GM23338 (cell line): Measurements from ENCODE around the gene GSTA2.

Source experiments
- CREB1 ChIP-seq: fragments of 250-450 bp; sonication (Bioruptor Pico); IDR thresholded peaks from 2 replicates; pipeline ENCODE4 v1.5.0; 2020; ENCODE audit warnings: low read depth, mild to moderate bottlenecking, moderate library complexity
- EZH2 ChIP-seq: fragments of 200-600 bp; sonication (generic); IDR thresholded peaks from one replicate; pipeline ENCODE4 v1.8.0; 2017; ENCODE audit warnings: antibody characterized with exemption, mild to moderate bottlenecking, low read depth; ENCODE audit not compliant: unreplicated experiment
- EZH2phosphoT487 ChIP-seq: fragments of 200-600 bp; sonication (generic); IDR thresholded peaks from one replicate; pipeline ENCODE4 v1.8.1; 2018; ENCODE audit warnings: antibody characterized with exemption; ENCODE audit not compliant: unreplicated experiment
- JUNB ChIP-seq: IDR thresholded peaks from one replicate; pipeline ENCODE4 v1.6.1; 2016; ENCODE audit warnings: antibody characterized with exemption; ENCODE audit not compliant: unreplicated experiment
- NANOG ChIP-seq: IDR thresholded peaks from 2 replicates; pipeline ENCODE4 v1.6.1; 2016; ENCODE audit warnings: antibody characterized with exemption, borderline replicate concordance
- POLR2AphosphoS5 ChIP-seq: IDR thresholded peaks from 2 replicates; pipeline ENCODE4 v1.6.1; 2016; ENCODE audit warnings: antibody characterized with exemption, low read depth
- STAT1 ChIP-seq: IDR thresholded peaks from one replicate; pipeline ENCODE4 v1.6.1; 2016; ENCODE audit warnings: antibody characterized with exemption; ENCODE audit not compliant: unreplicated experiment
- ZNF331 ChIP-seq: fragments of 250-450 bp; sonication (Bioruptor Pico); IDR thresholded peaks from 2 replicates; pipeline ENCODE4 v1.5.0; 2020; ENCODE audit warnings: low read depth, mild to moderate bottlenecking, moderate library complexity
- TF ChIP-seq, protein P1 (sequence below), 2 experiments: fragments of 200-600 bp in 1 of 2; sonication (generic) in 1 of 2; conservative IDR thresholded peaks; 2 replicates each; pipeline versions ENCODE4 v1.5.1 to v1.6.1; 2016 to 2017; ENCODE audit warnings: antibody characterized with exemption in 2 of 2, low read depth in 2 of 2, mild to moderate bottlenecking in 2 of 2, moderate library complexity in 1 of 2
- TF ChIP-seq, protein P2 (sequence below): IDR thresholded peaks from 2 replicates; pipeline ENCODE4 v1.6.1; 2016; ENCODE audit warnings: antibody characterized with exemption
- TF ChIP-seq, protein P3 (sequence below): IDR thresholded peaks from one replicate; pipeline ENCODE4 v1.6.1; 2018; ENCODE audit warnings: antibody characterized with exemption; ENCODE audit not compliant: unreplicated experiment

DNA sequence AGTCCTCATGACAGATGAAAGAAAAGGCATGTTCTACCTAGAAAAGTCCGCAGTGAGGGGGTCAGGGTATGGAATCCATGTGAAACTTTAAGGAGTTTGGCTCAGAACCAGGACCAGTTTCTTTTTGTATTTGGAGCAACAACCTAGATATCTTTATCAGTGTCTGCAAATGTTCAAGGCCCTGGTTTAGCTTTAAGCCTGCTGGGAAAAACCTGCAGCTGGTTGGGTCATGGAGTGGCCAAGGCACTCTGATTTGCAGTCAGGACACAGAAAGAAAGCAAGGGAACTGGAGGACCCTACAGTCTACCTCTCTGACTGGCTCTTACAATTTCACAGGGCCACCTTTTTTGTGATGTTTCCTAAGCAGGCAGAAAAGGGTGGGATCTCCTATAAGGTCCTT is 33.7 kb downstream of the GSTA2 start:
- TF ChIP-seq, protein P1, sequence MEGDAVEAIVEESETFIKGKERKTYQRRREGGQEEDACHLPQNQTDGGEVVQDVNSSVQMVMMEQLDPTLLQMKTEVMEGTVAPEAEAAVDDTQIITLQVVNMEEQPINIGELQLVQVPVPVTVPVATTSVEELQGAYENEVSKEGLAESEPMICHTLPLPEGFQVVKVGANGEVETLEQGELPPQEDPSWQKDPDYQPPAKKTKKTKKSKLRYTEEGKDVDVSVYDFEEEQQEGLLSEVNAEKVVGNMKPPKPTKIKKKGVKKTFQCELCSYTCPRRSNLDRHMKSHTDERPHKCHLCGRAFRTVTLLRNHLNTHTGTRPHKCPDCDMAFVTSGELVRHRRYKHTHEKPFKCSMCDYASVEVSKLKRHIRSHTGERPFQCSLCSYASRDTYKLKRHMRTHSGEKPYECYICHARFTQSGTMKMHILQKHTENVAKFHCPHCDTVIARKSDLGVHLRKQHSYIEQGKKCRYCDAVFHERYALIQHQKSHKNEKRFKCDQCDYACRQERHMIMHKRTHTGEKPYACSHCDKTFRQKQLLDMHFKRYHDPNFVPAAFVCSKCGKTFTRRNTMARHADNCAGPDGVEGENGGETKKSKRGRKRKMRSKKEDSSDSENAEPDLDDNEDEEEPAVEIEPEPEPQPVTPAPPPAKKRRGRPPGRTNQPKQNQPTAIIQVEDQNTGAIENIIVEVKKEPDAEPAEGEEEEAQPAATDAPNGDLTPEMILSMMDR (conservative IDR thresholded peaks at IDR 0.05; ENCODE audit: low read depth in 2 of 2) = no peak
- TF ChIP-seq EZH2 = no peak
- TF ChIP-seq POLR2AphosphoS5 = no peak
- TF ChIP-seq, protein P2, sequence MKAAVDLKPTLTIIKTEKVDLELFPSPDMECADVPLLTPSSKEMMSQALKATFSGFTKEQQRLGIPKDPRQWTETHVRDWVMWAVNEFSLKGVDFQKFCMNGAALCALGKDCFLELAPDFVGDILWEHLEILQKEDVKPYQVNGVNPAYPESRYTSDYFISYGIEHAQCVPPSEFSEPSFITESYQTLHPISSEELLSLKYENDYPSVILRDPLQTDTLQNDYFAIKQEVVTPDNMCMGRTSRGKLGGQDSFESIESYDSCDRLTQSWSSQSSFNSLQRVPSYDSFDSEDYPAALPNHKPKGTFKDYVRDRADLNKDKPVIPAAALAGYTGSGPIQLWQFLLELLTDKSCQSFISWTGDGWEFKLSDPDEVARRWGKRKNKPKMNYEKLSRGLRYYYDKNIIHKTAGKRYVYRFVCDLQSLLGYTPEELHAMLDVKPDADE = no peak
- no peak for TF ChIP-seq EZH2phosphoT487
- TF ChIP-seq, protein P3, sequence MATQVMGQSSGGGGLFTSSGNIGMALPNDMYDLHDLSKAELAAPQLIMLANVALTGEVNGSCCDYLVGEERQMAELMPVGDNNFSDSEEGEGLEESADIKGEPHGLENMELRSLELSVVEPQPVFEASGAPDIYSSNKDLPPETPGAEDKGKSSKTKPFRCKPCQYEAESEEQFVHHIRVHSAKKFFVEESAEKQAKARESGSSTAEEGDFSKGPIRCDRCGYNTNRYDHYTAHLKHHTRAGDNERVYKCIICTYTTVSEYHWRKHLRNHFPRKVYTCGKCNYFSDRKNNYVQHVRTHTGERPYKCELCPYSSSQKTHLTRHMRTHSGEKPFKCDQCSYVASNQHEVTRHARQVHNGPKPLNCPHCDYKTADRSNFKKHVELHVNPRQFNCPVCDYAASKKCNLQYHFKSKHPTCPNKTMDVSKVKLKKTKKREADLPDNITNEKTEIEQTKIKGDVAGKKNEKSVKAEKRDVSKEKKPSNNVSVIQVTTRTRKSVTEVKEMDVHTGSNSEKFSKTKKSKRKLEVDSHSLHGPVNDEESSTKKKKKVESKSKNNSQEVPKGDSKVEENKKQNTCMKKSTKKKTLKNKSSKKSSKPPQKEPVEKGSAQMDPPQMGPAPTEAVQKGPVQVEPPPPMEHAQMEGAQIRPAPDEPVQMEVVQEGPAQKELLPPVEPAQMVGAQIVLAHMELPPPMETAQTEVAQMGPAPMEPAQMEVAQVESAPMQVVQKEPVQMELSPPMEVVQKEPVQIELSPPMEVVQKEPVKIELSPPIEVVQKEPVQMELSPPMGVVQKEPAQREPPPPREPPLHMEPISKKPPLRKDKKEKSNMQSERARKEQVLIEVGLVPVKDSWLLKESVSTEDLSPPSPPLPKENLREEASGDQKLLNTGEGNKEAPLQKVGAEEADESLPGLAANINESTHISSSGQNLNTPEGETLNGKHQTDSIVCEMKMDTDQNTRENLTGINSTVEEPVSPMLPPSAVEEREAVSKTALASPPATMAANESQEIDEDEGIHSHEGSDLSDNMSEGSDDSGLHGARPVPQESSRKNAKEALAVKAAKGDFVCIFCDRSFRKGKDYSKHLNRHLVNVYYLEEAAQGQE = no peak
- TF ChIP-seq JUNB = no peak
- no peak for TF ChIP-seq CREB1 (CRISPR knock-in tag)
- TF ChIP-seq ZNF331 (CRISPR knock-in tag) = no peak
- no peak for TF ChIP-seq NANOG
- no peak for TF ChIP-seq STAT1
